NCI-H146 treated with DMSO at 0.1 percent for 48 hours (cell line): ENCODE measurements around the gene BRICD5.
A peak's percentile ranks its signal among the peaks of the same experiment; 100 is the strongest.
"Not testable (repeated sequence)": the region's sequence is repeated elsewhere in the genome, so short reads cannot be mapped to it uniquely, and the experiment has no call there.

Source experiments
- DNase-seq: peaks from one replicate; lab custom pipeline; 2025; ENCODE audit not compliant: unreplicated experiment; lab: John Stamatoyannopoulos, UW

Gene BRICD5

GRCh38 chr16:2210386-2211365 is at the start of gene BRICD5:
Gene BRICD5, minus strand, starts transcription at chr16:2210863. Its CDS starts 30 bp downstream, at chr16:2210833.
- DNase-seq: no peak

- DNase-seq: no peak
These were observed 49.6 kb upstream of the BRICD5 start for GRCh38 chr16:2260250-2260649.

GRCh38 chr16:2258530-2258929 is 47.9 kb upstream of the BRICD5 start:
- not testable (repeated sequence) for DNase-seq

DNA sequence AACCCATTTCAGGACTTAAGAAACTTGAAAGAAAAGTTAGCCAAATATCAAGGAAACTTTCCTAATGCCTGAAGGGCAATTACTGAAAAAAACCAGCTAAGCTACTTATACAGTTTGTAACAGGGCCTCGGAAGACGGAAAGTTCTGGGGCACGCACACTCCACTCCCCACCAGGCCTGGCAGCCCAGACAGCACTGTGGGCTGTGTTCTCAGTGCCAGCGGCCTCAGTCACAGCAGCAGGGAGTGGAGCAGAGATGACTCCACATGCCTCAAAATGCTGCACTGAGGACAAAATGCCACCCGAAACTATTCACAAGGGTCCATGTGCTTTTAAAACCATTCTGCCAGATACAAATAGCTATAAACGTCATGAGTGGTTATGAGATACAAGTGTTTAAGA is 47.1 kb upstream of the BRICD5 start:
- DNase-seq: no peak

GRCh38 chr16:2256531-2257140 is 46.0 kb upstream of the BRICD5 start:
- DNase-seq: no peak

DNA sequence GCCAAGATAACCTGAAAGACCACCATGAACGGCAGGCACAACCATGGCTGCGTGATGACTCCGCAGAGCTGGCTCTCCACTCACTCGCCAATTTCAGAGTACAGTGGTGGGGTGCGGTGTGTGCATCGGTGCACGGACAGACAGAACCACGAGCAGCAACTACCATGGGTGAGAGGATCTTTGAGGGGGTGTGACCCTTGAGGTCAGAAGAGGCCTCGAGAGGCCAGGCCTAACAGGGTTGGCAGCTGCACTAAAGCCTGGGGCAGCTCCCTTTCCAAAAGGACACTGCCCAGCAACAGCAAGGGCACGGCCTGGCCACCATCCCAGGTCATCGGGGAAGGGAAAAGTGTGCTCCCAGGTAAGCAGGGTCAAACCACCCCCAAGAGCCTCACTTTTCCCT is 42.6 kb upstream of the BRICD5 start:
- DNase-seq: no peak

DNA sequence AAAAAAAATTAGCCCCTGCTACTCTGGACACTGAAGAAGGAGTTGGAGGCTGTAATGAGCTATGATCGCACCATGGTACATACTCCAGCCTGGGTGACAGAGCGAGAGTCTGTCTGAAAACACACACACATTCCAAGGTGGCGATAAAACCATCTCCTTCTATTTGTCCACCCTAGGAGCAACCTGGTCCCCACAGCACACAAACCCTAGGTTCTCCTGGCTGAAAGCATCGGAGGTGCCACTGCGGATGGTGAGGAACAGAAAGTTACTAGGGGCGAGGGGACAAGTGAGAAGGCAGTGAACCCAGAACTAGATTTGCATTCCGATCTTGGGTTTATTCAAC is 42.1 kb upstream of the BRICD5 start:
- no peak for DNase-seq

DNA sequence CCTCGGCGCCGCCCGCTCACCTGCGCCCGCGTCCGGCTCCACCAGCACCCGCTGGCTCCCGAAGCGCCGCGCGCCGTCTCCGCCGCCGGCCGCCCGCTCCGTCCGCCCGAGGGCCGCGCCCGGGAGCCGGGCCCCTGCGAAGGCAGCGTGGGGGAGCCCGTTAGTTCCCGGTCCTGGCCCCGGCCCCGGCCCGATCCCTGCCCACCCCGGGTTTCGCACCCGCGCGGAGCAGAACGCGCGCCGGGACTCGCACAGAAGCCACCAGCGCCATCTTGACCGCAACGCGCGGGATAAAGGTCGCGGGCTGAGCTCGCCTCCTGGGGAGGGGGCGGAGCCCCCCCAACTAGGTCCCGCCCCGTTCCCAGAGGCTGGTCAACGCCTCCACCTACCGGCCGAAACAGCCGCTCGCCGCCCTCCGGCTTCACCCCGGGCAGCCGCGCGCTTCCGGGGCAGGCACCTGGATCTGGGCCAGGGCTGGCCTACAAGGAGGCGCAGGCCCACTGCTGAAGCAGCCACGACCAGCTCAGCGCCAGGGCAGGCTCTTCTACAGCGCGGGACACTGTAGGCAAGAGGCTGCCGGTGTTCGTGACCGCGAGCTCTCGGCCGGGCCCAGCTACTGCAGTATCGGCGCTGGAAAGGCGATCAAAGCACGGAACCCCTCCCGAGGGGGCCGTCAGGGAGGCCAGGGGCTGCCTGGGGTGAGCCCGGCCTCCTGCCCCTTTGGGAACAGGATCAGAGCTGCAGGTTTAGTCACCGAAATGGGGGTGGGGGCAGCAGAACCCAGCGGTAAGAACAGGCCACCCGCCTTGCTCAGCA is 40.8 kb upstream of the BRICD5 start, which contains the start of gene ECI1:
Gene ECI1, minus strand, starts transcription at position 292 of the 816 bp plus-strand sequence. Its CDS starts 21 bp downstream, at position 271.
- DNase-seq: peak; percentile 83

GRCh38 chr16:2250652-2251295 is 40.1 kb upstream of the BRICD5 start:
- DNase-seq: peak; percentile 57

DNA sequence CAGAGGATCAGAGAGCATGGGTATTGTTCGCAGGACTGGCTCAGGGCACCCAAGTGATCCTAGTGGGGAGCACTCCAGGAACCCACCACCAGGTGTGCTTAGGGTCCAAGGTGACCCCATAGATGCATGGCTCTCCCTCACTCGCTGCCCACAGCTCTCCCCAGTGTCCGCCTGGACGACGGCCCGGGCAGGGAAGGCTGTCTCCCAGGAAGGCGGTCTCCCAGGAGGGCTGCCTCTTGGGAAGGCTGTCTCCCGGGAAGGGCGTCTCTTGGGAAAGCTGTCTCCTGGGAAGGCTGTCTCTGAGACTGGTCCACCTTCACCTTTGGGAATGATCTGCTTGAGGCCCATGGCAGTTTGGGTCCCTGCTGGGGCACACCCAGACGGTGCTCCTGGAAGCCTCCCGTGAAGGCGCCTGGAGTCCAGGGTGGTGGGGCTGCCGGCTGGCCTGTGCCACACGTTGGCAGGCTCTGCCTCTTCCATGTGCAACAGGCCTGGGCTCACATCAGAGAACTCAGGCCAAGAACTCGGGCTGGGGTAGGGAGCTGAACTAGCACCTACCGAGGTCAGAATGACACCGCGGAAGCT is 35.7 kb upstream of the BRICD5 start:
- DNase-seq: no peak

- no peak for DNase-seq
These were observed 34.5 kb upstream of the BRICD5 start for GRCh38 chr16:2244926-2245795.

- no peak for DNase-seq
These were observed 33.6 kb upstream of the BRICD5 start for GRCh38 chr16:2244301-2244700.

GRCh38 chr16:2243781-2244180 is 33.1 kb upstream of the BRICD5 start:
- DNase-seq: no peak

DNA sequence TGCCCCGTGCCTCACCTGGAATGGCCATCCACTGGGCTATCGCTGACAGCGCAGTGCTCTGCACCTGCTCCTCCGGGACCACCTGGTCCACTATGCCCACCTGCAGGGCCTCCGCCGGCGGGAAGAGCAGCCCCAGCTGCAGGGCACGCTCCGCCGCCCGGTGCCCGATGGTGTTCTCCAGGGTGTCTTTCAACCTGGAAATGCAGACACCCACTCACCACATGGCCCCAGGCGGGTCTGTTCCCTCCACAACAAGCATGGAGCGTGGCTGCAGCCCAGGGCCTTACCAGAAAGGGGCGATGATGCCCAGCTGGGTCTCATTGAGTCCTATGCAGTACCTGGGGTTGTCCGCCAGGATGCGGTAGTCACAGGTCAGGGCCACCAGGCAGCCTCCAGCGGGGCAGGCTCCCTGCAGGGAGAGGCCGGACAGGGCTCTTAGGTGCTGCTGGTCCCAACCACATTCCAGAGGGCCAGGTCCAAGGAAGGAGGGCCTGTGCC is 32.4 kb upstream of the BRICD5 start:
- no peak for DNase-seq

DNA sequence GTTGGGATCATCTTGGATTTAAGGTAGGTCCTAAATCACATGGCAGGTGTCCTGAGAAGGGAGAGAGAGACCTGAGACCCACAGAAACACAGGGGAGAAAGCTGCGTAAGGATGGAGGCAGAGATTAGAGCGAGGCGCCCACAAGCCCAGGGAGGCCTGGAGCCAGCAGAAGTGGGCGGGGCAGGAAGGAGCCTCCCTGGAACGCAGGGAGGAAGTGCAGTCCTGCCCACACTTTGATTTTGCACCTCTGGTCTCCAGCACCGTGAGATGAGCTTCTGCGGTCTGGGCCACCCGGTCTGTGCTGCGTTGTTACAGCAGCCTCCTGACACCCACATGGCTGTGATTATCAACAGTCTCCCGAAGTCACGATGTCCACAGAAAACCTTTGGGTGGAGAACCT is 31.9 kb upstream of the BRICD5 start:
- DNase-seq: no peak

DNA sequence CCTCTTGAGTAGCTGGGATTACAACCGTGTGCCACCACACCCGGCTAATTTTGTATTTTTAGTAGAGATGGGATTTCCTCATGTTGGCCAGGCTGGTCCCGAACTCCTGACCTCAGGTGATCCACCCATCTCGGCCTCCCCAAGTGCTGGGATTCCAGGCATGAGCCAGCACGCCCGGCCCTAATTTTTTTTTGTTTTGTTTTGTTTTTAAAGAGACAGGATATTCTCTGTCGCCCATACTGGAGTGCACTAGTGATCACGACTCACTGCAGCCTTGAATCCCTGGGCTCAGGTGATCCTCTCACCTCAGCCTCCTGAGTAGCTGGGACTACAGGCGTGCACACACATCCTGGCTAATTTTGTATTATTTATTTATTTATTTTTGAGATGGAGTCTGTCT is 29.7 kb upstream of the BRICD5 start:
- DNase-seq: not testable (repeated sequence)

DNA sequence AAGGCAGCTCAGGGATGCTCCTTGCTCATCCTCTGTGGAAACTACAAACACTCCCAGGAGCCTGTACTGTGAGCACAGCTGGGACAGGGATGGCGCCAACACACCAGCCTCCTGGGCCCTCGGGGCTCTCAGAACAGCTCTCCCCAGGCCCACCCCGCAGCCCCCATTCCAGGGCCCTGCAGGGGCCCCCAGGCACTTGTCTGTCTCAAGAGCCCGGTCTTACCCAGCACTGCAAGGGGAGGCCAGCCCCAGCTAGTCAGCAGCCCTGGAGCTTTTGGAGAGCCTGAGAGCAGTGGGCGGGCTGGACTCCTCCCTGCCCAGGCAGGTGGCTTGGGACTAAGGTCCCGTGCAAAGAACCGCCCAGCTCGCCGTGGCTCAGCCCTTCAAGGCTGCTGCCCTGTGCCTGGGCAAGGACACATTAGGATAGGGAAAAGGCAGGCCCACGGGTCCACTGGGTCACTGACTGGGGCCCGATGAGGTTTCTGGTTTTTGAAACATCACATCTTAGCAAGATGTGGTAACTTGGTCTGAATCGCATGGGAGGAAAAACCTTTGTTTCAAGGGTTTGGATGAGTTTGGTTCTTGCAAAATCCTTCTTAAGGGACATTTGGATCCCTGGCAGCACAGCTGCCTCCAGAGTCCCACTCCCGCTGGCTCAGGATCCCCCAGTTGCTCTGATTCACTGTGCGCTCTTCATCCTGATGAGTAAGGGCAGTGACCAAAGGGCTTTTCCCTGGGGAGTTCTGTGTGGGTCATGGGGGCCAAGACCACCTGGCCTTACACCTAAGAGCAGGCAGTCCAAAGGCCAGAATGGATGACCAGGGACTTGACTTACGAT is 28.4 kb upstream of the BRICD5 start:
- DNase-seq: no peak

GRCh38 chr16:2238150-2238837 is 27.6 kb upstream of the BRICD5 start:
- DNase-seq: no peak
